SK-N-SH treated with all-trans-retinoic acid at 6 μM for 48 hours (cell line): Measurements from ENCODE around the gene GJB3.

Experiments
- ATAC-seq: fragments of 200-7000 bp; cut with Tn5 transposase; 3 replicates; pipeline ENCODE4 v1.9.1; 2020; ENCODE audit warnings: mild to moderate bottlenecking, moderate library complexity
- BACH2 ChIP-seq: fragments of 250-450 bp; sonication (Bioruptor Pico); IDR thresholded peaks from 2 replicates; pipeline ENCODE4 v1.9.0; 2021; ENCODE audit warnings: mild to moderate bottlenecking, borderline replicate concordance
- ESRRG ChIP-seq: fragments of 250-450 bp; sonication (Bioruptor Pico); IDR thresholded peaks from 2 replicates; pipeline ENCODE4 v1.6.1; 2021; ENCODE audit warnings: mild to moderate bottlenecking
- GLIS3 ChIP-seq: fragments of 250-450 bp; sonication (Bioruptor Pico); IDR thresholded peaks from 2 replicates; pipeline ENCODE4 v1.5.0; 2020; ENCODE audit warnings: mild to moderate bottlenecking, moderate library complexity
- OSR1 ChIP-seq: fragments of 250-450 bp; sonication (Bioruptor Pico); IDR thresholded peaks from 2 replicates; pipeline ENCODE4 v1.8.0; 2022; ENCODE audit warnings: moderate library complexity, mild to moderate bottlenecking, inconsistent platforms
- PPARA ChIP-seq: fragments of 250-450 bp; sonication (Bioruptor Pico); IDR thresholded peaks from 2 replicates; pipeline ENCODE4 v1.5.0; 2020; ENCODE audit warnings: mild to moderate bottlenecking, borderline replicate concordance
- TCF4 ChIP-seq: fragments of 250-450 bp; sonication (Bioruptor Pico); IDR thresholded peaks from 2 replicates; pipeline ENCODE4 v1.8.0; 2021; ENCODE audit warnings: mild to moderate bottlenecking, moderate library complexity, borderline replicate concordance
- TOX ChIP-seq: fragments of 250-450 bp; sonication (Bioruptor Pico); IDR thresholded peaks from 2 replicates; pipeline ENCODE4 v1.8.0; 2021; ENCODE audit warnings: mild to moderate bottlenecking, moderate library complexity, borderline replicate concordance
- ZC3H10 ChIP-seq: fragments of 250-450 bp; sonication (Bioruptor Pico); IDR thresholded peaks from 2 replicates; pipeline ENCODE4 v1.5.1; 2021; ENCODE audit warnings: mild to moderate bottlenecking, moderate library complexity
- ZFP3 ChIP-seq: fragments of 250-450 bp; sonication (Bioruptor Pico); IDR thresholded peaks from 2 replicates; pipeline ENCODE4 v1.5.0; 2020; ENCODE audit warnings: mild to moderate bottlenecking, moderate library complexity
- ZFP30 ChIP-seq: fragments of 450-650 bp; formaldehyde crosslinking; IDR thresholded peaks from 2 replicates; pipeline ENCODE4 v1.5.0; 2022; ENCODE audit warnings: mild to moderate bottlenecking, moderate library complexity
- TF ChIP-seq, protein P1 (sequence below): fragments of 250-450 bp; sonication (Bioruptor Pico); IDR thresholded peaks from 2 replicates; pipeline ENCODE4 v1.5.1; 2020; ENCODE audit warnings: low read depth, mild to moderate bottlenecking, moderate library complexity
- TF ChIP-seq, protein P2 (sequence below): fragments of 250-450 bp; sonication (Bioruptor Pico); IDR thresholded peaks from 2 replicates; pipeline ENCODE4 v1.5.1; 2021; ENCODE audit warnings: mild to moderate bottlenecking, moderate library complexity
- TF ChIP-seq, protein P3 (sequence below): fragments of 250-450 bp; sonication (Bioruptor Pico); IDR thresholded peaks from 2 replicates; pipeline ENCODE4 v1.8.0; 2021; ENCODE audit warnings: low read depth, mild to moderate bottlenecking, moderate library complexity, borderline replicate concordance
- TF ChIP-seq, protein P4 (sequence below): fragments of 250-450 bp; sonication (Bioruptor Pico); IDR thresholded peaks from 2 replicates; pipeline ENCODE4 v1.5.0; 2020; ENCODE audit warnings: mild to moderate bottlenecking, moderate library complexity
- TF ChIP-seq, protein P5 (sequence below): fragments of 250-450 bp; sonication (Bioruptor Pico); IDR thresholded peaks from 2 replicates; pipeline ENCODE4 v1.8.0; 2020; ENCODE audit warnings: mild to moderate bottlenecking, moderate library complexity, borderline replicate concordance

The GJB3 gene

DNA sequence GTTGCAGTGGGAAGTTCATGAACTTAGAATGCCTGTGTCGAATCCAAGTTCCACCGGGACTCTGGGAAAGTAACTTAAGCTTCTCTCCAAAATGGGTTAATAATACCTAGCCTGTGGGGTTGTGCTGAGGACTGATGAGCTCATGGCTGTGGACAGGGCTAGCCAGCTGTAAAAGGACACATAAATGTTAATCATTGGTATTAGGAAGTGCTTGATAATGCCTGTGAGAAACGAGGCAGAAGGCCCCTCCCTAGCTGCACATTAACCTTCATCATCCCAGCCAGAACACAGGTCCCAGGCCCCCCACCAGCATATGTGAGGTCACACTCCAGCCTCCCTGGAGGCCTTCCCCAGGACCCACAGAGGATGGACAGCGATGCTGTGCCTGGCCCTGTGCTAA is 22.3 kb upstream of the GJB3 start:
- ATAC-seq = no peak
- no peak for TF ChIP-seq ZC3H10 (CRISPR knock-in tag)
- TF ChIP-seq TCF4 (CRISPR knock-in tag) = no peak
- no peak for TF ChIP-seq ZFP30 (CRISPR knock-in tag)
- no peak for TF ChIP-seq PPARA (CRISPR knock-in tag)
- TF ChIP-seq BACH2 (CRISPR knock-in tag) = no peak
- TF ChIP-seq, protein P1, sequence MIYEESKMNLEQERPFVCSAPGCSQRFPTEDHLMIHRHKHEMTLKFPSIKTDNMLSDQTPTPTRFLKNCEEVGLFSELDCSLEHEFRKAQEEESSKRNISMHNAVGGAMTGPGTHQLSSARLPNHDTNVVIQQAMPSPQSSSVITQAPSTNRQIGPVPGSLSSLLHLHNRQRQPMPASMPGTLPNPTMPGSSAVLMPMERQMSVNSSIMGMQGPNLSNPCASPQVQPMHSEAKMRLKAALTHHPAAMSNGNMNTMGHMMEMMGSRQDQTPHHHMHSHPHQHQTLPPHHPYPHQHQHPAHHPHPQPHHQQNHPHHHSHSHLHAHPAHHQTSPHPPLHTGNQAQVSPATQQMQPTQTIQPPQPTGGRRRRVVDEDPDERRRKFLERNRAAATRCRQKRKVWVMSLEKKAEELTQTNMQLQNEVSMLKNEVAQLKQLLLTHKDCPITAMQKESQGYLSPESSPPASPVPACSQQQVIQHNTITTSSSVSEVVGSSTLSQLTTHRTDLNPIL (CRISPR knock-in tag) = no peak
- TF ChIP-seq, protein P2, sequence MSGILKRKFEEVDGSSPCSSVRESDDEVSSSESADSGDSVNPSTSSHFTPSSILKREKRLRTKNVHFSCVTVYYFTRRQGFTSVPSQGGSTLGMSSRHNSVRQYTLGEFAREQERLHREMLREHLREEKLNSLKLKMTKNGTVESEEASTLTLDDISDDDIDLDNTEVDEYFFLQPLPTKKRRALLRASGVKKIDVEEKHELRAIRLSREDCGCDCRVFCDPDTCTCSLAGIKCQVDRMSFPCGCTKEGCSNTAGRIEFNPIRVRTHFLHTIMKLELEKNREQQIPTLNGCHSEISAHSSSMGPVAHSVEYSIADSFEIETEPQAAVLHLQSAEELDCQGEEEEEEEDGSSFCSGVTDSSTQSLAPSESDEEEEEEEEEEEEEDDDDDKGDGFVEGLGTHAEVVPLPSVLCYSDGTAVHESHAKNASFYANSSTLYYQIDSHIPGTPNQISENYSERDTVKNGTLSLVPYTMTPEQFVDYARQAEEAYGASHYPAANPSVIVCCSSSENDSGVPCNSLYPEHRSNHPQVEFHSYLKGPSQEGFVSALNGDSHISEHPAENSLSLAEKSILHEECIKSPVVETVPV (CRISPR knock-in tag) = no peak
- TF ChIP-seq ZFP3 (CRISPR knock-in tag) = no peak
- no peak for TF ChIP-seq OSR1

DNA sequence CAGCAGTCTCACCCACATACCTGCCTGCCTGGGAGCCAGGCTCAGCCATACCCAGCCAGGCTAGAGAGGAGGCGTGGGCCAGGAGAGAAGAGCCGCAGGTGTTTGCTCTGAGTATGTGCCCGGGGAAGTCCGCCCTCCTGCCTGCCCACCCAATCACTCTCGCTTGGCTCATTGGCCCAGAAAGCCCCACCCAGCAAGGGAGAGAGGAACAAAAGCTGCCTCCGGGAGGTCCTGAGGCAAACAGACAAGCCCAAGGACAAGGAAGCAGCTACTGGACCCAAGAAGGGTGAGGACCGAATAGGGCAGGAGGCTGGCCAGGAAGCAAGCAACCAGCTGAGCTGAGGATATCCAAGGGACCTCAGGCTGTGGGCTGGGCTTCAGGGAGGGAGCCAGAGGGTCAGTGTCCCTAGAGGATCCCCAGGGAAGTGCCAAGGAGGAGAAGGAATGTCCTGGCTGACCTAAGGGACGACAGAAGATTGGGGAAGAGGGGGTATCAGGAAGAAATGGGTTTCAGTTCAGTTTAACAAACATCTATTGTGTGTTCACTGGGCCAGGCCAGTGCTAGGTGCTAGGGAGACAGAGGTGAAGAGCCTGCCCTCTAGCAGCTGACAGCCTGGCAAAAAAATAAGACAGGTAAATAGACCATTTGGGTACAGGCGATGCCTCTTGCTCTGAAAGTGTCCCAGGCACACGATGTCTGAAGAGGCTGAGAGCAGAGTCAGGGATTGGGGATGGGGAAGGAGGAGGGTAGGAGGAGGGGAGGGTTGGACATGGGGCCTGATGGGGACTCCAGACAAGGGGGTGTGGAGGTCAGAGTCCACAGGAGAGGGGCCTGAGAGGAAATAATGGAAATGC is 21.3 kb upstream of the GJB3 start, which contains the start of gene GJB4:
GJB4 (plus strand) TSS at position 238 of the 855 bp plus-strand sequence. CDS start 1,515 bp downstream, outside the sequence.
- no peak for ATAC-seq
- TF ChIP-seq TOX (CRISPR knock-in tag) = no peak
- TF ChIP-seq, protein P3, sequence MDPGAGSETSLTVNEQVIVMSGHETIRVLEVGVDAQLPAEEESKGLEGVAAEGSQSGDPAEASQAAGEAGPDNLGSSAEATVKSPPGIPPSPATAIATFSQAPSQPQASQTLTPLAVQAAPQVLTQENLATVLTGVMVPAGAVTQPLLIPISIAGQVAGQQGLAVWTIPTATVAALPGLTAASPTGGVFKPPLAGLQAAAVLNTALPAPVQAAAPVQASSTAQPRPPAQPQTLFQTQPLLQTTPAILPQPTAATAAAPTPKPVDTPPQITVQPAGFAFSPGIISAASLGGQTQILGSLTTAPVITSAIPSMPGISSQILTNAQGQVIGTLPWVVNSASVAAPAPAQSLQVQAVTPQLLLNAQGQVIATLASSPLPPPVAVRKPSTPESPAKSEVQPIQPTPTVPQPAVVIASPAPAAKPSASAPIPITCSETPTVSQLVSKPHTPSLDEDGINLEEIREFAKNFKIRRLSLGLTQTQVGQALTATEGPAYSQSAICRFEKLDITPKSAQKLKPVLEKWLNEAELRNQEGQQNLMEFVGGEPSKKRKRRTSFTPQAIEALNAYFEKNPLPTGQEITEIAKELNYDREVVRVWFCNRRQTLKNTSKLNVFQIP (CRISPR knock-in tag) = no peak
- TF ChIP-seq, protein P1 (CRISPR knock-in tag) = no peak

DNA sequence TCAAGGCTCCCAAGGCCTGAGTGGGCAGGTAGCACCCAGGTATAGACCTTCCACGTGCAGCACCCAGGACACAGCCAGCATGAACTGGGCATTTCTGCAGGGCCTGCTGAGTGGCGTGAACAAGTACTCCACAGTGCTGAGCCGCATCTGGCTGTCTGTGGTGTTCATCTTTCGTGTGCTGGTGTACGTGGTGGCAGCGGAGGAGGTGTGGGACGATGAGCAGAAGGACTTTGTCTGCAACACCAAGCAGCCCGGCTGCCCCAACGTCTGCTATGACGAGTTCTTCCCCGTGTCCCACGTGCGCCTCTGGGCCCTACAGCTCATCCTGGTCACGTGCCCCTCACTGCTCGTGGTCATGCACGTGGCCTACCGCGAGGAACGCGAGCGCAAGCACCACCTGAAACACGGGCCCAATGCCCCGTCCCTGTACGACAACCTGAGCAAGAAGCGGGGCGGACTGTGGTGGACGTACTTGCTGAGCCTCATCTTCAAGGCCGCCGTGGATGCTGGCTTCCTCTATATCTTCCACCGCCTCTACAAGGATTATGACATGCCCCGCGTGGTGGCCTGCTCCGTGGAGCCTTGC is 19.7 kb upstream of the GJB3 start:
- no peak for ATAC-seq
- TF ChIP-seq, protein P3 (CRISPR knock-in tag) = no peak
- TF ChIP-seq GLIS3 (CRISPR knock-in tag) = no peak
- TF ChIP-seq, protein P4, sequence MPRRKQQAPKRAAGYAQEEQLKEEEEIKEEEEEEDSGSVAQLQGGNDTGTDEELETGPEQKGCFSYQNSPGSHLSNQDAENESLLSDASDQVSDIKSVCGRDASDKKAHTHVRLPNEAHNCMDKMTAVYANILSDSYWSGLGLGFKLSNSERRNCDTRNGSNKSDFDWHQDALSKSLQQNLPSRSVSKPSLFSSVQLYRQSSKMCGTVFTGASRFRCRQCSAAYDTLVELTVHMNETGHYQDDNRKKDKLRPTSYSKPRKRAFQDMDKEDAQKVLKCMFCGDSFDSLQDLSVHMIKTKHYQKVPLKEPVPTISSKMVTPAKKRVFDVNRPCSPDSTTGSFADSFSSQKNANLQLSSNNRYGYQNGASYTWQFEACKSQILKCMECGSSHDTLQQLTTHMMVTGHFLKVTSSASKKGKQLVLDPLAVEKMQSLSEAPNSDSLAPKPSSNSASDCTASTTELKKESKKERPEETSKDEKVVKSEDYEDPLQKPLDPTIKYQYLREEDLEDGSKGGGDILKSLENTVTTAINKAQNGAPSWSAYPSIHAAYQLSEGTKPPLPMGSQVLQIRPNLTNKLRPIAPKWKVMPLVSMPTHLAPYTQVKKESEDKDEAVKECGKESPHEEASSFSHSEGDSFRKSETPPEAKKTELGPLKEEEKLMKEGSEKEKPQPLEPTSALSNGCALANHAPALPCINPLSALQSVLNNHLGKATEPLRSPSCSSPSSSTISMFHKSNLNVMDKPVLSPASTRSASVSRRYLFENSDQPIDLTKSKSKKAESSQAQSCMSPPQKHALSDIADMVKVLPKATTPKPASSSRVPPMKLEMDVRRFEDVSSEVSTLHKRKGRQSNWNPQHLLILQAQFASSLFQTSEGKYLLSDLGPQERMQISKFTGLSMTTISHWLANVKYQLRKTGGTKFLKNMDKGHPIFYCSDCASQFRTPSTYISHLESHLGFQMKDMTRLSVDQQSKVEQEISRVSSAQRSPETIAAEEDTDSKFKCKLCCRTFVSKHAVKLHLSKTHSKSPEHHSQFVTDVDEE (CRISPR knock-in tag) = no peak
- TF ChIP-seq, protein P5, sequence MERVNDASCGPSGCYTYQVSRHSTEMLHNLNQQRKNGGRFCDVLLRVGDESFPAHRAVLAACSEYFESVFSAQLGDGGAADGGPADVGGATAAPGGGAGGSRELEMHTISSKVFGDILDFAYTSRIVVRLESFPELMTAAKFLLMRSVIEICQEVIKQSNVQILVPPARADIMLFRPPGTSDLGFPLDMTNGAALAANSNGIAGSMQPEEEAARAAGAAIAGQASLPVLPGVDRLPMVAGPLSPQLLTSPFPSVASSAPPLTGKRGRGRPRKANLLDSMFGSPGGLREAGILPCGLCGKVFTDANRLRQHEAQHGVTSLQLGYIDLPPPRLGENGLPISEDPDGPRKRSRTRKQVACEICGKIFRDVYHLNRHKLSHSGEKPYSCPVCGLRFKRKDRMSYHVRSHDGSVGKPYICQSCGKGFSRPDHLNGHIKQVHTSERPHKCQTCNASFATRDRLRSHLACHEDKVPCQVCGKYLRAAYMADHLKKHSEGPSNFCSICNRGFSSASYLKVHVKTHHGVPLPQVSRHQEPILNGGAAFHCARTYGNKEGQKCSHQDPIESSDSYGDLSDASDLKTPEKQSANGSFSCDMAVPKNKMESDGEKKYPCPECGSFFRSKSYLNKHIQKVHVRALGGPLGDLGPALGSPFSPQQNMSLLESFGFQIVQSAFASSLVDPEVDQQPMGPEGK (CRISPR knock-in tag) = no peak
- no peak for TF ChIP-seq OSR1
- TF ChIP-seq, protein P1 (CRISPR knock-in tag) = no peak
- TF ChIP-seq ESRRG (CRISPR knock-in tag) = no peak
